ENCODE measurements around the gene SH3BP2.

The SH3BP2 gene

GRCh38 chr4:2858451-2859217, 65.7 kb downstream of the SH3BP2 start:
- no peak for DNase-seq

- no peak for DNase-seq
Observed at GRCh38 chr4:2859514-2859913, 66.6 kb downstream of the SH3BP2 start.

- no peak for DNase-seq
Observed at GRCh38 chr4:2860391-2861348, 67.8 kb downstream of the SH3BP2 start.

- no peak for DNase-seq
Observed at GRCh38 chr4:2861631-2862436, 68.9 kb downstream of the SH3BP2 start.

GRCh38 chr4:2862528-2862927, 69.6 kb downstream of the SH3BP2 start:
- DNase-seq = no peak

- DNase-seq = no peak
Observed at GRCh38 chr4:2863649-2864048, 70.8 kb downstream of the SH3BP2 start.

- DNase-seq = no peak
Observed at GRCh38 chr4:2865196-2865780, 72.4 kb downstream of the SH3BP2 start.

- no peak for DNase-seq
Observed at GRCh38 chr4:2866160-2866861, 73.4 kb downstream of the SH3BP2 start.

GRCh38 chr4:2866891-2867290, 74.0 kb downstream of the SH3BP2 start:
- no peak for DNase-seq

GRCh38 chr4:2867758-2868491, 75.0 kb downstream of the SH3BP2 start:
- DNase-seq = no peak

GRCh38 chr4:2868877-2869487, 76.1 kb downstream of the SH3BP2 start:
- DNase-seq = no peak

GRCh38 chr4:2869659-2870058, 76.8 kb downstream of the SH3BP2 start:
- no peak for DNase-seq

GRCh38 chr4:2870082-2870481, 77.2 kb downstream of the SH3BP2 start:
- no peak for DNase-seq

GRCh38 chr4:2871466-2871865, 78.6 kb downstream of the SH3BP2 start:
- DNase-seq = no peak

- no peak for DNase-seq
Observed at GRCh38 chr4:2871911-2872310, 79.0 kb downstream of the SH3BP2 start.

GRCh38 chr4:2873329-2873728, 80.4 kb downstream of the SH3BP2 start:
- no peak for DNase-seq

- no peak for DNase-seq
Observed at GRCh38 chr4:2874861-2875260, 82.0 kb downstream of the SH3BP2 start.

GRCh38 chr4:2875556-2875955, 82.7 kb downstream of the SH3BP2 start:
- DNase-seq = no peak

- peak; percentile 9 to 11 for DNase-seq
Observed at GRCh38 chr4:2878346-2878745, 85.5 kb downstream of the SH3BP2 start.

- DNase-seq = no peak
Observed at GRCh38 chr4:2879026-2879425, 86.1 kb downstream of the SH3BP2 start.

GRCh38 chr4:2881431-2881830, 88.5 kb downstream of the SH3BP2 start:
- DNase-seq = no peak

Data from stimulated activated CD4-positive, alpha-beta T cell treated with anti-CD3 and anti-CD28 coated beads, Interleukin-2, amount 100 ng/mL, for 48 hours (primary cell).